Neural crest cell (in vitro differentiated cells): ENCODE data around the gene ABCA13. TPM values are rescaled to one million over a fixed set of nuclear protein-coding genes. Genes with fewer than 3 reads are reported as not detected.

Source experiments
- DNase-seq: peaks from one replicate; pipeline ENCODE4 v3.0.0; 2021; ENCODE audit warnings: low read depth, mixed read lengths, low spot score
- H3K27ac Mint-ChIP-seq: one replicate; pipeline ENCODE4 v1.8.0; 2021; ENCODE audit warnings: mild to moderate bottlenecking, mixed read lengths; ENCODE audit not compliant: unreplicated experiment
- H3K27me3 Mint-ChIP-seq: 2 replicates; pipeline ENCODE4 v1.8.0; 2021; ENCODE audit warnings: low read depth, mild to moderate bottlenecking, mixed read lengths
- H3K36me3 Mint-ChIP-seq: 2 replicates; pipeline ENCODE4 v1.8.0; 2021; ENCODE audit warnings: low read depth, mild to moderate bottlenecking, mixed read lengths
- H3K4me1 Mint-ChIP-seq: 2 replicates; pipeline ENCODE4 v1.8.0; 2021; ENCODE audit warnings: mixed read lengths
- H3K4me3 Mint-ChIP-seq: one replicate; pipeline ENCODE4 v1.8.0; 2021; ENCODE audit warnings: mild to moderate bottlenecking, mixed read lengths
- H3K9me3 Mint-ChIP-seq: 2 replicates; pipeline ENCODE4 v1.8.0; 2021; ENCODE audit warnings: mixed read lengths
- total RNA-seq: library from RNA; stranded (reverse); gene quantifications from 2 replicates; pipeline ENCODE4 v1.2.1, GENCODE V29; 2021
- TF ChIP-seq, protein P1 (sequence below): fragments of 200-600 bp; sonication (generic); conservative IDR thresholded peaks from 2 replicates; pipeline ENCODE4 v1.5.0; 2021; ENCODE audit warnings: antibody characterized with exemption, mild to moderate bottlenecking

ABCA13 gene
- total RNA-seq, 1 donor from 2014 or later, result 0.89 TPM

DNA sequence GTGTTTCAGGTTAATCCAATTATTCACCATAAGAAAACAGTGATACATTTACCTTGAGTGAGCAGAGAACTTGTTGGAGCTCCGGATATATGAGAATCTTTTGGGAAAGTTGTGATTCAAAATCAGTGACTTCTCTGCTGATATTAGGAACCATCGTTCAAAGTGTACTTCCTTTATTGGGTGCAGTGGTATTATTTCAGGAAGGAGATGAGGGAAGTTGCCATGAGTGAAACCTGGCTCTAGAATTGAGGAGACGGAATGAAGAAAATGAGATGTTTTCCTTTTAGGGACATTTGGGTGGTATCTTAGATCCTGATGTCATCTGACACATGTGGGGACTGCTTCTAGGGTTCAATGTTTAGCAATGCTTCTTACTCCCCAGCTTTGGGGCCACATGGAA lies 343.9 kb downstream of the ABCA13 start:
- Mint-ChIP-seq H3K36me3 (no peaks in the 10 kb centered on the region), H3K27me3 (no peaks in the 10 kb centered on the region), H3K4me3 (no peak overlapping the region), H3K4me1 (peaks cover 12% of the 10 kb centered on the region), H3K9me3 (peaks cover under 1% of the 10 kb centered on the region), H3K27ac (no peak overlapping the region)
- TF ChIP-seq, protein P1, sequence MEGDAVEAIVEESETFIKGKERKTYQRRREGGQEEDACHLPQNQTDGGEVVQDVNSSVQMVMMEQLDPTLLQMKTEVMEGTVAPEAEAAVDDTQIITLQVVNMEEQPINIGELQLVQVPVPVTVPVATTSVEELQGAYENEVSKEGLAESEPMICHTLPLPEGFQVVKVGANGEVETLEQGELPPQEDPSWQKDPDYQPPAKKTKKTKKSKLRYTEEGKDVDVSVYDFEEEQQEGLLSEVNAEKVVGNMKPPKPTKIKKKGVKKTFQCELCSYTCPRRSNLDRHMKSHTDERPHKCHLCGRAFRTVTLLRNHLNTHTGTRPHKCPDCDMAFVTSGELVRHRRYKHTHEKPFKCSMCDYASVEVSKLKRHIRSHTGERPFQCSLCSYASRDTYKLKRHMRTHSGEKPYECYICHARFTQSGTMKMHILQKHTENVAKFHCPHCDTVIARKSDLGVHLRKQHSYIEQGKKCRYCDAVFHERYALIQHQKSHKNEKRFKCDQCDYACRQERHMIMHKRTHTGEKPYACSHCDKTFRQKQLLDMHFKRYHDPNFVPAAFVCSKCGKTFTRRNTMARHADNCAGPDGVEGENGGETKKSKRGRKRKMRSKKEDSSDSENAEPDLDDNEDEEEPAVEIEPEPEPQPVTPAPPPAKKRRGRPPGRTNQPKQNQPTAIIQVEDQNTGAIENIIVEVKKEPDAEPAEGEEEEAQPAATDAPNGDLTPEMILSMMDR, result no peak
- no peak for DNase-seq

- H3K4me1 Mint-ChIP-seq, result no peaks in the 10 kb centered on the region
- DNase-seq, result no peak
- H3K27me3 Mint-ChIP-seq, result no peaks in the 10 kb centered on the region
- TF ChIP-seq, protein P1, result no peak
- no peak overlapping the region for H3K27ac Mint-ChIP-seq
- no peaks in the 10 kb centered on the region for H3K36me3 Mint-ChIP-seq
- H3K9me3 Mint-ChIP-seq, result no peaks in the 10 kb centered on the region
- H3K4me3 Mint-ChIP-seq, result no peak overlapping the region
Measured at GRCh38 chr7:48518092-48518491, 346.8 kb downstream of the ABCA13 start.

- no peaks in the 10 kb centered on the region for H3K36me3 Mint-ChIP-seq
- no peak overlapping the region for H3K27ac Mint-ChIP-seq
- TF ChIP-seq, protein P1, result no peak
- no peaks in the 10 kb centered on the region for H3K9me3 Mint-ChIP-seq
- H3K27me3 Mint-ChIP-seq, result no peaks in the 10 kb centered on the region
- no peak overlapping the region for H3K4me3 Mint-ChIP-seq
- peaks cover 12% of the 10 kb centered on the region for H3K4me1 Mint-ChIP-seq
- no peak for DNase-seq
Measured at GRCh38 chr7:48522692-48523091, 351.4 kb downstream of the ABCA13 start.

DNA sequence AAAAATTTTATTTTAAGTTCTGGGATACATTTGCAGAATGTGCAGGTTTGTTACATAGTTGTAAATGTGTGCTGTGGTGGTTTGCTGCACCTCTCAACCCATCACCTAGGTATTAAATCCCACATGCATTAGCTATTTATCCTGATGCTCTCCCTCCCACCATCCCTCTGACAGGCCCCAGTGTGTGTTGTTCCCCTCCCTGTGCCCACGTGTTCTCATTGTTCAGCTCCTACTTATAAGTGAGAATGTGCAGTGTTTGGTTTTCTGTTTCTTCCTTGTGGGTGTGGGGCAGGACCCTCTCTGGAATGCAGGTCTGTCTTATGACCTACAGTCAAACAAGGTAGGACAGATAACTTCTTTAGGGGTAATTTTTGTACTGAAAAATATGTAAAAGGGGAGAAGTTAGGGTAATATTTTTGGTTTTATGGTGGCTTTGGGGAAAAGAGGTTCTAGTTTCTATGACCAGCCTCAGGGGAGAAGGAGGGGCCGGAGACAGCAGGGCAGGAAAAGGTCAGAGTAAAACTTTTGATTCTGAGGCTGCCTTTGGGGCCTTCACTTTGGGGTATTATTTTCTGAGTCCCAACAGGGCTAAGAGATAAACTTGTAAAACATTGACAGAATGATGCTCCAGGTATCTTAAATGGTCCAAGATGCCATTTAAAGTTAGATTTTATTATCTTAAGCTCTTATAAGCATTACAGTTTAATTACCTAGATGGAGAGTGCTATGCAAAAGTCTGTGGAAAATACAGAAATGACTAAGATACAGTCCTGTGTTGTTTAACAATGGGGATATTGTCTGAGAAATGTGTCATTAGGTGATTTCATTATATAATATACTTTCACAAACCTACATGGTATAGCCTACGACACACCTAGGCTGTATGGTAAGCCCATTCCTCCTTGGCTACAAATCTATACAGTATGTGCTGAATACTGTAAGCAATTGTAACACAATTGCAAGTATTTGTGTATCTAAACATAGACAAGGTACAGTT lies 354.8 kb downstream of the ABCA13 start:
- Mint-ChIP-seq H3K4me3 (no peak overlapping the region), H3K4me1 (peaks cover 12% of the 10 kb centered on the region), H3K27ac (no peak overlapping the region), H3K9me3 (peaks cover 6% of the 10 kb centered on the region), H3K27me3 (no peaks in the 10 kb centered on the region), H3K36me3 (no peaks in the 10 kb centered on the region)
- DNase-seq, result no peak
- TF ChIP-seq, protein P1, result no peak

DNA sequence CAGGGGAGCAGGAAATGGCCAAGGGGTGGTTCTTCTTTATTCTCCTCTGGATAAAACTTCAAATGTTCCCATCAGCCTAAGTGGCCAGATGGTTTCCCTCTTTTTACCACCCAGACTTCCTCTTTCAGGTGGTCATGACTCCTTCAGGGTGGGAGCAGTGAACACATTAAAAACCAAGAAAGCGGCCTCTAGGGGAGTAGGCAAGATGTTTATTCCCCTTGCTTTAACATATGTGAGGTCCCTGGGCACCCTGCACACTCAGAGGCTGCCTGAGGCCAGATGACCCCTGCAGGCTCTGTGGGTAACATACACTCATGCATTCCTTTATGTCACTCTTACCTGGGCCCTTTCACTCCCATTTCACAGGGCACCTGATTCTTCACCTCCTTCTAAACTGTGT lies 357.4 kb downstream of the ABCA13 start:
- peaks cover 7% of the 10 kb centered on the region for H3K9me3 Mint-ChIP-seq
- TF ChIP-seq, protein P1, result no peak
- no peak overlapping the region for H3K4me3 Mint-ChIP-seq
- H3K27me3 Mint-ChIP-seq, result no peaks in the 10 kb centered on the region
- peaks cover 4% of the 10 kb centered on the region for H3K36me3 Mint-ChIP-seq
- peaks cover 12% of the 10 kb centered on the region for H3K4me1 Mint-ChIP-seq
- DNase-seq, result no peak
- H3K27ac Mint-ChIP-seq, result no peak overlapping the region
